ENCODE results near the gene ASB15.
"Not testable (repeated sequence)": the region's sequence is repeated elsewhere in the genome, so short reads cannot be mapped to it uniquely, and the experiment has no call there.

Gene ASB15

DNA sequence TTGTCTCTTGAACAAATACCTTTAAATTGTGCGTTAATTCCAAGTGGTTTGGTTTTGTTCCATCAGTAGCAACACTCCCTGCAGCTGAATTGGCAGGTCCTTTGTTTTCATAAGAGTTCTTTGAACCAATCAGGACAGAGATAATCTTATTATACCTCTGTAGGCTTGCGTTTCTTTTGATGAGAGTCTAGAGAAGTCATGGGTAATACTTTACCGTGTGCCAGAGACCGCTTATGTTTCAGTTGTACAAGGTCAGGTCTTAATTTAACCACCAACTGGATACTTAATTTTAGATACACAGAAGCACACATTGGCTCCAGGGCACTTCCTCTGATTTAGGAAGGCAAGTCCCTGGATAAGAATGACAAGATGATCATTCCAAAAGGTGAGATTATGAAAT, at the start of gene ASB15:
Gene ASB15, plus strand, starts transcription at position 292 of the 400 bp plus-strand sequence. CDS start 12,682 bp downstream, outside the sequence.
- no peak for DNase-seq (ENCODE audit: low spot score)

DNA sequence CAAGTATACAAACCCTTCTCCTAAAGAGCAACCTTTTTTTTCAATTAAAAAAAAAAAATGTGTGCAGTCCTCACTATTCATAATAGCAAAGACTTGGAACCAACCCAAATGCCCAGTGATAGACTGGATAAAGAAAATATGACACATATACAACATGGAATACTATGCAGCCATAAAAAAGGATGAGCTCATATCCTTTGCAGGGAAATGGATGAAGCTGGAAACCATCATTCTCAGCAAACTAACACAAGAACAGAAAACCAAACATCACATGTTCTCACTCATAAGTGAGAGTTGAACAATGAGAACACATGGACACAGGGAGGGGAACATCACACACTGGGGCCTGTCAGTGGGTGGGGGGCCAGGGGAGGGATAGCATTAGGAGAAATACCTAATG, 49.5 kb upstream of the ASB15 start:
- not testable (repeated sequence) for DNase-seq (ENCODE audit: low spot score)

DNA sequence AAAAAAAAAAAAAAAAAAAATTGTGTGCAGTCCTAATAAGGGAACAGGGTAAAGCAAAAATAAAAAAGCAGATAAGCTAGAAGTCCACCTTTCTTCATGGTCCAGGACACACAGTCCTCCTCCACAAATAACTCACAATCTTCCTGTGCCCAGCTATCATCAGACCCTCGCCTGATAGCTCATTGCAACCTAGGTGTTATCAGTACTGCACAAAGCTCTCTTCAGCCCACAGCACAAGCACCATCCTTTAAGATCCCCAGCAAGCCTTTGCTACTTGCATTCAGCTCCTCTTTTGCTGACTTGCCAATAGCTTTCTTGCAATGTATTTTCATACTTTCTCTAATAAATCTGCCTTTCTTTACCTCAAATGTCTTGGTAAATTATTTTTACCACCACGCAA, 49.0 kb upstream of the ASB15 start:
- DNase-seq (ENCODE audit: low spot score) = no peak

DNA sequence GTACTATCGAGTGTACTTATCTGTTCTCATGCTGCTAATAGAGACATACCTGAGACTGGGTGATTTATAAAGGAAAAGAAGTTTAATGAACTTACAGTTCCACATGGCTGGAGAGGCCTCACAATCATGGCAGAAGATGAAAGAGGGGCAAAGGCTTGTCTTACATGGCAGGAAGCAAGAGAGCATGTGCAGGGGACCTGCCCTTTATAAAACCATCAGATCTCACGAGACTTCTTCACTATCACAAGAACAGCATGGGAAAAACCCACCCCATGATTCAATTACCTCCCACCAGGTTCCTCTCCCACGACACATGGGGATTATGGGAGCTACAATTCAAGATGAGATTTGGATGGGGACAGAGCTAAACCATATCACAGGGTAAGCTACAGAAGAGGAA, 48.5 kb upstream of the ASB15 start:
- DNase-seq (ENCODE audit: low spot score) = no peak

- no peak for DNase-seq (ENCODE audit: low spot score)
Measured at GRCh38 chr7:123555484-123555883, 46.1 kb upstream of the ASB15 start.

GRCh38 chr7:123557016-123557397, 44.6 kb upstream of the ASB15 start:
- peak; percentile 16 for DNase-seq (ENCODE audit: low spot score)

- peak; percentile 96 for DNase-seq (ENCODE audit: low spot score)
Measured at GRCh38 chr7:123557398-123558288, 44.0 kb upstream of the ASB15 start, which contains the start of gene NDUFA5. NDUFA5 (minus strand) TSS chr7:123557818; CDS start chr7:123557795, 23 bp downstream.

DNA sequence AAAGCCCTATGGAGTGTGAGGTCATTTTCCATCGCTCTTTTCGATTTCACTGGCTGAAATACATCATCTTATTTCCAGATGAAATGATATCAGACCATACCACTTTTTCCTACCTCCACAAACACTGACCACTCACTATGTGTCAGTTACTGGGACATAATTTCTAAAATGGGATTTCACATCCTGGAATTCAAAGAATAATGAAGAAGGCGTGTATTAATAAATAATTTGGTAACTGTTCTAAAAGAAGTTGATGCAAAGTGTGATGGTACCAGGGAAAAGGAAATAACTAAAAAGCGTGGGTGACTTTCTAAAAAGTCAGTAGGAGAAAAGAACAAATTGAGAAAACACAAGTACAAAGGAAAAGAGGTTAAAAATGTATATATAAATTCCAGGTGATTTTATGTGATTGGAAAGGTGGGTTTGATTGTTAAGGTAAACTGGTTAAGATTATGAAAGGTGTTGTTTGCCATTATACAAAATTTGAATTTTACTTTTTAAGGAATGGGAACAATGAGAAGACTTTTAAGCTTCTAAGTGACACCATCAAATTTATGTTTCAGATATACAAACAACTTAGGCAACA, 43.2 kb upstream of the ASB15 start:
- no peak for DNase-seq (ENCODE audit: low spot score)

DNA sequence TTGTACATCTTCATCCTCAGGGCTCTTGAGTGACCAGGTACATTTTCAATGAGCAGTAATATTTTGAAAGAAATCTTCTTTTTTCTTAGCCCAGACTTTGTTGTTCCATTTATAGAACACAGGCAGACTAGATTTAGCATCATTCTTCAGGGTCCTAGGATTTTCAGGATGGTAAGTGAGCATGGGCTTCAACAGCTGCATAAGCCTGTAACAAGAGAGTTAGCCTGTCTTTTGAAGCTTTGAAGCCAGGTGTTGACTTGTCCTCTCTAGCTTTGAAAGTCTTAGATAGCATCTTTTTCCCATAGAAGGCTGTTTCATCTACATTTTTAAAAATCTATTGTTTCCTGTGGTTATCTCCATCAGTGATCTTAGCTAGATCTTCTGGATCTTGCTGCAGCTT, 39.5 kb upstream of the ASB15 start:
- no peak for DNase-seq (ENCODE audit: low spot score)

- DNase-seq (ENCODE audit: low spot score) = no peak
Measured at GRCh38 chr7:123569352-123570010, 32.1 kb upstream of the ASB15 start.

DNA sequence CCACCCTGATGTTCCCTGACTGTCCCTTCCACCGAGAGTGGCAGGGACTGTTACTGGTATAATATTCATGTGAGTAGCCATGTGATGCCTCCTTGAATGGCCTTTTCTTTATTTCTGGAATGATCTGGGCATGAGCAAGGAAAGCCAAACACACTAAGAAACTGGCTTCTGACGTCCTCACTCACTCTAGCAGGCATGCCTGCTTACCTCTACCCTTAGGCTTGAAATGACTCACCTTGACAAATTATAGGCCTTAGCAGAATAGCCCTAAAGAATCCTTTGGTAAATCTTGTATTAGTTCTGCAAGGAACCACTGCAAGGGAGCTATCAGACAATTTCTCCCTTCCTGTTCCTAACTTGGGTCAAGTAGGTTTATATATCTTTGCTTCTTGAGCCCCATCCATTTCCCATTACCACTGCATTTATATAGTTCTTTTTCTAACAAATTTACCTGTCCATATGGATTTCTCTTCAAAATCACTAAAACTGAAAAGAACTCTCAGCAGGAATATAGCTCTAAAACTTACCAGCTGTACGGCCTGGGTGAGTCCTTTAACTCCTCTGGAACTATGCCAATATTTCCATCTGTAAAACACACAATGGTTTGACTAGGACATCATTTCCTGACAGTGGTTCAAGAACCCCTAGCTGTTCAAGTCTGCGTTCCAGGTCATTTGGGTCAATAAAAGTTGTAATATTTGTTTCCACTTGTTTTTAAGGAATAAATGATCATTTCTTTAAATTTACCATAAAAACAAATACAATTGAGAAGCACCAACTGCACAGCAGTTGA, 31.0 kb upstream of the ASB15 start:
- no peak for DNase-seq (ENCODE audit: low spot score)

GRCh38 chr7:123571187-123571586, 30.4 kb upstream of the ASB15 start:
- DNase-seq (ENCODE audit: low spot score) = no peak

DNA sequence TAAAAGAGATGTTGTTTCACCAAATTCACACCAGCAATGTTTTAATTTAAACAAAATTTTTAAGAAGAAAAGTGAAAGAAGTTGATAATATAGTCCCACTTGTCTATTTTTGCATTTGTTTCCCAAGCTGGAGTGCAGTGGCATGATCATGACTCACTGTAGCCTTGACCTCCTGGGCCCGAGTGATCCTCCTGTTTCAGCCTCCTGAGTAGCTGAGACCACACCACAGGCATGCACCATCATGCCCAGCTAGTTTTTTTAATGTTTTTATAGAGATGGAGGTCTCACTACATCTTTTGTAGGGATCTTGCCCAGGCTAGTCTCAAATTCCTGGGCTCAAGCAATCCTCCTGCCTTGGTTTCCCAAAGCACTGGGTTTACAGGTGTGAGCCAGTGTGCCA, 29.9 kb upstream of the ASB15 start:
- no peak for DNase-seq (ENCODE audit: low spot score)

DNA sequence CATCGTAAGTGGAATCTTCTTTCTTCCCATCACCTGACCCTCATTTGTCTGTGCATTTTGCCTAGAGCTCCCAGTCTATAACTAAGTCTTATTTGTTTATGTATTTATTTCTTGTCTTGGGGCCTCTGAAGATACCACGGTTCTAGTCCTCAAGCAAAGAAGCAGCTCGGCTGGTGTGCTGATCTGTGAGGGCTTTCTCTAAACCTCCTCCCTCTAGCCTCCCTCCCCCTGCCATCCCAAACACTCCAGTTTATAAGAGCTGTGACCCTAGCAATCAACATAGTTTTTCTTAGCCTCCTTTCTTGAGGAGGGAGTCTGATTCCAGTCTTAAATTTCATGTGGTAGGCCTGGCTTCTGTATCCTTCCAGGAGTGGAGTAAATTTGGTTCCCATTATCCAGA, 28.3 kb upstream of the ASB15 start:
- DNase-seq (ENCODE audit: low spot score) = no peak

DNA sequence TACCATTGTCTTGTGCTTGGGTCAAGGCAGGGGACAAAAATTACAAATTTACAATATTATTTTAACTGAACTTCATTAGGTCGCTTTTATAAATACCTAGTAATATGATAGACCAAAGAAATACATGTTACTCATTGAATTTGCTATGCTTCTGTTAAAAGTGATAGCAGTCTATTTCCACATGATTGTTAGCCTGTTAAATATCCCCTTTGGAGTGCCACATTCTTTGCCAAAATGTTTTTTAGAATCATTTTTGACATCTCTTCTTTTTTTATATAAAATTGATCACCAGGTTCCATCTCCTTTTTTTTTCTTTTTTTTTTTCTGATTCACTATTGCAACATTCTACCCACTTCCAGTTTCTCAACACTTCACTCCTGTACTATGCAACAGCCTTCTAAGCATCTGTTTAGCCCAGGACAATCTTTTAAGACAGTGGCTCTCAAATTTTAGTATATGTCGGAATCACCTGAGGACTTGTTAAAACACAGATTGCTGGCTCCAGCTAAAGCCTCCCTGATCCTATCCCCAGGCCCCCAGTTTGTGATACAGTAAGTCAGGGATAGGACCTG, 27.6 kb upstream of the ASB15 start:
- no peak for DNase-seq (ENCODE audit: low spot score)

- DNase-seq (ENCODE audit: low spot score) = no peak
Measured at GRCh38 chr7:123579416-123579815, 22.2 kb upstream of the ASB15 start.

DNA sequence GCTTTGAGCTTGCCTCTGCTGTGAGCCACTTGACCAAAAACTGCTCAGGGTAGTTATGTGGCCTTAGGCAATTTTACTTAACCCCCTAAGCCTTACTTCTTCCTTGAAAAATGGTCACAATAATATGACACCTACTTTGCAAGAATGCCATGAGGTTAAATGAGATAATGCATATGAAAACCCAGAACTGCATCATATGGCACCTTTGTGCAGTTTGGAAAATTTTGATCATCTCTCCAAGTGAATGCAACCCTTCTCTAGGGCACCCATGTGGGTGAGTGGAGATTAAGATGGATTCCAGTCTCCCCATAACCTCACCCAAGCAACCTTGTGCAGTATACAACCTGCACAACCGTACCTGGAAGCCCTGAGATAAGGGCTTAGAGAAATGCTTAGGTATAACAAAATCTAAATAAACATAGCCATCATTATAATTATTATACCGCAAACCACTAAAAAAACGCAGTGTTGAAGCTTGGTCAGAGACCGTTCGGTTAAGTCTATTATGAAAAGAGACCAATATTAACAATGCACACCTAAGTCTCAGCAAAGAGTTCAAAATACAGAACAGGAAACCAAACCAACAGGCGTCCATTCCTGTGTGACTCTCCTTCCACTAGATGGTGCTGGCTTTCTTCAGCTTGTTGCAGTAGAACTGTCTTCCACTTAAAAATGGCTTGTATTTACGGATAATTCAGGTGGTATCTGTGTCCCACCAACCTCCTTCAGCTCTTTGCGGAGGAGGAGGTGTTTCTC, 21.0 kb upstream of the ASB15 start:
- DNase-seq (ENCODE audit: low spot score) = peak; percentile 53

DNA sequence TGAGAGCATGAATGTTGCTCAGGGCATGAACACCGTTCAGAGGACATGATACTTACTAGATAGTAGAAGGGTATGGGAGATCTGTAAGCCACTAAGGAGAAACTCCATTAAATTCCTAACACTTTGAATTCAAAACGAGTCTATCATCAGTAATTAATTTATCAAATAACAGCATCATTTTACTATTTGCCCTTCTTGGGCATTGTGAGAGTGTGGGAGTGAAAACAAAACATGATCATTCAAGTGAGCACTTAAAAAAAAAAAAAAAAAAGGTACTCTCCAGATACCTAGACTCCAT, 20.5 kb upstream of the ASB15 start:
- DNase-seq (ENCODE audit: low spot score) = no peak

DNA sequence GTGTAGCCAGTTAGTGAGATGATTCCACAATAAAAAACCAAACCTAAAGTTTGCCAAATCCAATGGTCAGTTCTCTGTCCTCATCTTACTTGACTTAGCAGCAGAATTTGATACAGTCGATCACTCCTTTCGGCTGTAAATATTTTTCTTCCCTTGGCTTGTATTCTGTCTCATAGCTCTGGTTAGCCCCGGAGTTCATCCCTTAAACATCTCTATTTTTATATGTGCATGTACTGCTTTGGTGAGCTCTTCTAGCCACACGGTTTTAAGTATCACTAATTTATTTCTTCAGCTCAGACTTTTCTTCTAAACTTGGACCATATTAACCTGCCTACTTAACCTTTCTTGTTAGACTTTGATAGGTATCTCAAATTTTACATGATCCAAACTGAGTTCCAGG, 17.8 kb upstream of the ASB15 start:
- no peak for DNase-seq (ENCODE audit: low spot score)

DNA sequence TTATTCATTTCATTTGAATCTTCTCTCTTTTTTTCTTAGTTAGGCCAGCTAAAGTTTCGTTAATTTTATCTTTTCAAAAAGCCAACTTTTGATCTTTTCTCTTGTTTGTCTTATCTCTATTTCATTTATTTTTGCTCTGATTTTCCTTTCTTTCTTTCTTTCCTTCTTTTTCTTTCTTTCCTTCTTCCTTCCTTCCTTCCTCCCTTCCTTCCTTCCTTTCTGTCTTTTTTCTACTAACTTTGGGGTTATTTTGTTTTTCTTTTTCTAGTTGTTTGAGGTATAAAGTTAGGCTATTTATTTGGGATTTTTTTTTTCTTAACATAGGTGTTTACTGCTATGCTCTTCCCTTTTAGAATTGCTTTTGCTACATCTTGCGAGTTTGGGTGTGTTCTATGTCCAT, 13.2 kb upstream of the ASB15 start:
- DNase-seq (ENCODE audit: low spot score) = no peak

GRCh38 chr7:123594813-123595241, 6.8 kb upstream of the ASB15 start:
- DNase-seq (ENCODE audit: low spot score) = no peak

Data from AG20443 (cell line).